HCT116 (cell line): ENCODE results near the gene IMMP2L. TPM values are rescaled to one million over a fixed set of nuclear protein-coding genes. Genes with fewer than 3 reads are reported as not detected.

ENCODE experiments used
- ATAC-seq: fragments of 200-7000 bp; cut with Tn5 transposase; 2 replicates; pipeline ENCODE4 v1.9.1; 2020; ENCODE audit warnings: mild to moderate bottlenecking, moderate library complexity
- BruUV-seq: library from RNA; stranded (reverse); fragments of 400-500 nt; replicated peaks from 2 replicates; lab custom pipeline; 2021; lab: Mats Ljungman, UMichigan
- CTCF ChIA-PET: fragments of 300-600 bp; sonication (Branson Sonifier 250); formaldehyde crosslinking; loops from one replicate; lab custom pipeline; 2021; ENCODE audit warnings: antibody characterized with exemption; lab: Charles Lee
- POLR2A ChIA-PET: fragments of 300-600, 350-600 bp; sonication (Branson Sonifier 250); formaldehyde crosslinking; loops from one replicate; lab custom pipeline; 2021; ENCODE audit warnings: antibody characterized with exemption; lab: Charles Lee
- RAD21 ChIA-PET, 2 experiments: fragments of 300-600 bp; sonication (Branson Sonifier 250); formaldehyde crosslinking; loops; one replicate each; lab custom pipeline; 2023; ENCODE audit warnings: low total read pairs in 2 of 2; ENCODE audit not compliant: uncharacterized antibody in 2 of 2, unreplicated experiment in 2 of 2, low non-redundant PET in 1 of 2; lab: Charles Lee
- DNase-seq: peaks from one replicate; pipeline ENCODE4 v3.0.0-alpha.2; 2010; ENCODE audit warnings: low read depth, low spot score
- H2AFZ ChIP-seq: fragments of 200-600 bp; shearing (Covaris generic), sonication (generic); 2 replicates; pipeline ENCODE4 v1.6.1; 2017; ENCODE audit warnings: low read depth, mixed run types, mixed read lengths, antibody characterized with exemption, low read length; ENCODE audit not compliant: poor library complexity, severe bottlenecking
- H3K27ac ChIP-seq: 2 replicates; pipeline ENCODE4 v1.5.1; 2012; ENCODE audit warnings: low read depth, low read length
- H3K27me3 ChIP-seq: fragments of 200-600 bp; sonication (generic); 2 replicates; pipeline ENCODE4 v1.6.1; 2016; ENCODE audit warnings: mixed run types, low read length, mixed read lengths; ENCODE audit not compliant: insufficient read depth
- H3K36me3 ChIP-seq, 2 experiments: fragments of 200-500 bp in 1 of 2; fragments of 200-600 bp in 1 of 2; sonication (Bioruptor generic) in 1 of 2; sonication (generic) in 1 of 2; 2 replicates each; pipeline versions ENCODE4 v1.5.1 to v1.6.1; 2014 to 2016; ENCODE audit warnings: low read length in 2 of 2, inconsistent platforms in 1 of 2, mixed read lengths in 1 of 2, mixed run types in 1 of 2; ENCODE audit not compliant: insufficient read depth in 2 of 2, control insufficient read depth in 1 of 2
- H3K4me1 ChIP-seq, 2 experiments: fragments of 200-600 bp in 1 of 2; sonication (generic) in 1 of 2; 2 replicates each; pipeline versions ENCODE4 v1.5.1 to v1.6.1; 2012 to 2017; ENCODE audit warnings: low read length in 2 of 2, inconsistent platforms in 1 of 2, mild to moderate bottlenecking in 1 of 2, mixed read lengths in 1 of 2, mixed run types in 1 of 2, moderate library complexity in 1 of 2; ENCODE audit not compliant: insufficient read depth in 2 of 2, control insufficient read depth in 1 of 2
- H3K4me2 ChIP-seq: fragments of 200-600 bp; sonication (generic); 2 replicates; pipeline ENCODE4 v1.6.1; 2017; ENCODE audit warnings: mixed run types, low read length, mixed read lengths
- H3K4me3 ChIP-seq, 2 experiments: fragments of 200-600 bp in 1 of 2; sonication (generic) in 1 of 2; replicated peaks in 1 of 2; 2 replicates each; pipeline ENCODE4 v1.5.1; 2011 to 2016; ENCODE audit warnings: low read length in 2 of 2, control low read depth in 1 of 2, low read depth in 1 of 2, mild to moderate bottlenecking in 1 of 2, mixed read lengths in 1 of 2, mixed run types in 1 of 2
- H3K79me2 ChIP-seq: fragments of 200-600 bp; sonication (generic); 2 replicates; pipeline ENCODE4 v1.6.1; 2017; ENCODE audit warnings: mild to moderate bottlenecking, mixed run types, low read length, moderate library complexity, mixed read lengths; ENCODE audit not compliant: insufficient read depth
- H3K9ac ChIP-seq: fragments of 200-600 bp; sonication (generic); 2 replicates; pipeline ENCODE4 v1.6.1; 2016; ENCODE audit warnings: low read length, mixed read lengths
- H3K9me2 ChIP-seq: fragments of 200-600 bp; sonication (generic), shearing (Covaris generic); 2 replicates; pipeline ENCODE4 v1.6.1; 2017; ENCODE audit warnings: mixed run types, mild to moderate bottlenecking, moderate library complexity; ENCODE audit not compliant: insufficient read depth
- H3K9me3 ChIP-seq, 2 experiments: fragments of 200-500 bp in 1 of 2; fragments of 200-600 bp in 1 of 2; sonication (Bioruptor generic) in 1 of 2; sonication (generic) in 1 of 2; 2 replicates each; pipeline ENCODE4 v1.6.1; 2014 to 2017; ENCODE audit warnings: low read length in 2 of 2, mixed read lengths in 2 of 2, inconsistent platforms in 1 of 2, low read depth in 1 of 2, mild to moderate bottlenecking in 1 of 2, mixed run types in 1 of 2, moderate library complexity in 1 of 2; ENCODE audit not compliant: control insufficient read depth in 1 of 2, insufficient read depth in 1 of 2
- H4K20me1 ChIP-seq: fragments of 200-600 bp; sonication (generic), shearing (Covaris generic); 2 replicates; pipeline ENCODE4 v1.6.1; 2017; ENCODE audit warnings: mixed run types, mild to moderate bottlenecking, moderate library complexity; ENCODE audit not compliant: insufficient read depth
- CBX3 ChIP-seq: IDR thresholded peaks from 2 replicates; pipeline ENCODE4 v1.6.1; 2012; ENCODE audit warnings: low read depth
- CEBPB ChIP-seq: IDR thresholded peaks from 2 replicates; pipeline ENCODE4 v1.6.1; 2012; ENCODE audit warnings: low read depth
- EGR1 ChIP-seq: IDR thresholded peaks from 2 replicates; pipeline ENCODE4 v1.6.1; 2012; ENCODE audit warnings: low read depth
- ELF1 ChIP-seq: IDR thresholded peaks from 2 replicates; pipeline ENCODE4 v1.6.1; 2012; ENCODE audit warnings: low read depth, borderline replicate concordance
- EZH2 ChIP-seq: fragments of 200-600 bp; sonication (generic); IDR thresholded peaks from 2 replicates; pipeline ENCODE4 v1.6.1; 2017; ENCODE audit warnings: antibody characterized with exemption, mixed run types
- POLR2A ChIP-seq: IDR thresholded peaks from 2 replicates; pipeline ENCODE4 v1.7.0; 2011; ENCODE audit warnings: borderline replicate concordance; ENCODE audit not compliant: insufficient read depth, insufficient read length; ENCODE audit errors: extremely low read depth
- POLR2AphosphoS5 ChIP-seq: IDR thresholded peaks from 2 replicates; pipeline ENCODE4 v1.6.1; 2011; ENCODE audit warnings: mild to moderate bottlenecking, low read depth, low read length, moderate library complexity
- RAD21 ChIP-seq: IDR thresholded peaks from 2 replicates; pipeline ENCODE4 v1.6.1; 2012; ENCODE audit warnings: low read depth, mild to moderate bottlenecking
- SIN3A ChIP-seq: IDR thresholded peaks from 2 replicates; pipeline ENCODE4 v1.6.1; 2012; ENCODE audit warnings: low read depth
- SP1 ChIP-seq: IDR thresholded peaks from 2 replicates; pipeline ENCODE4 v1.6.1; 2012; ENCODE audit warnings: low read depth
- SRF ChIP-seq: IDR thresholded peaks from 2 replicates; pipeline ENCODE4 v1.6.1; 2012; ENCODE audit warnings: low read depth
- TCF7L2 ChIP-seq: IDR thresholded peaks from 2 replicates; pipeline ENCODE4 v1.7.0; 2011; ENCODE audit warnings: borderline replicate concordance, inconsistent platforms; ENCODE audit not compliant: insufficient read depth, insufficient read length; ENCODE audit errors: extremely low read depth
- YY1 ChIP-seq: IDR thresholded peaks from 2 replicates; pipeline ENCODE4 v1.6.1; 2011; ENCODE audit warnings: low read length, low read depth, moderate library complexity, mild to moderate bottlenecking; ENCODE audit not compliant: insufficient replicate concordance; ENCODE audit errors: extremely low read depth
- ZBTB33 ChIP-seq: IDR thresholded peaks from 2 replicates; pipeline ENCODE4 v1.6.1; 2011; ENCODE audit warnings: mild to moderate bottlenecking, low read length, moderate library complexity; ENCODE audit not compliant: insufficient replicate concordance; ENCODE audit errors: extremely low read depth
- ZFX ChIP-seq: fragments of 450-650 bp; IDR thresholded peaks from 2 replicates; pipeline ENCODE4 v1.6.1; 2017
- intact Hi-C: fragments of 100-400 bp; cut with micrococcal nuclease; formaldehyde crosslinking; loops from 2 replicates; pipeline ENCODE4 v1.10.0; 2022
- total RNA-seq: library from RNA; stranded (reverse); gene quantifications from one replicate; pipeline ENCODE4 v1.2.1, GENCODE V29; 2021; ENCODE audit not compliant: unreplicated experiment
- TF ChIP-seq, protein P1 (sequence below): IDR thresholded peaks from 2 replicates; pipeline ENCODE4 v1.6.1; 2012
- TF ChIP-seq, protein P2 (sequence below): IDR thresholded peaks from 2 replicates; pipeline ENCODE4 v1.6.1; 2012

Gene IMMP2L
- total RNA-seq, 1 experiment from 2014 or later, result 21.1 TPM

- no peaks in the 10 kb centered on the region for H3K9me2 ChIP-seq
- no peaks in the 10 kb centered on the region for H3K79me2 ChIP-seq
- no peak overlapping the region for H3K4me2 ChIP-seq
- BruUV-seq, result no TSS peak
- intact Hi-C loops, result no loop called here
- RAD21 ChIA-PET, result no interaction called here
- CTCF ChIA-PET, result no interaction called here
- no peak for TF ChIP-seq RAD21
- no peak for TF ChIP-seq CEBPB
- TF ChIP-seq CBX3, result no peak
- no peak for TF ChIP-seq ZFX
- TF ChIP-seq POLR2A, result no peak
- no peak for TF ChIP-seq ZBTB33
- no peak for TF ChIP-seq EGR1
- TF ChIP-seq YY1, result no peak
- no peak for TF ChIP-seq SP1
- TF ChIP-seq POLR2AphosphoS5, result no peak
- TF ChIP-seq ELF1, result no peak
- TF ChIP-seq, protein P1, sequence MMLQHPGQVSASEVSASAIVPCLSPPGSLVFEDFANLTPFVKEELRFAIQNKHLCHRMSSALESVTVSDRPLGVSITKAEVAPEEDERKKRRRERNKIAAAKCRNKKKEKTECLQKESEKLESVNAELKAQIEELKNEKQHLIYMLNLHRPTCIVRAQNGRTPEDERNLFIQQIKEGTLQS, result no peak
- TF ChIP-seq, protein P2, sequence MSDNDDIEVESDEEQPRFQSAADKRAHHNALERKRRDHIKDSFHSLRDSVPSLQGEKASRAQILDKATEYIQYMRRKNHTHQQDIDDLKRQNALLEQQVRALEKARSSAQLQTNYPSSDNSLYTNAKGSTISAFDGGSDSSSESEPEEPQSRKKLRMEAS, result no peak
- TF ChIP-seq SRF, result no peak
- no peak for TF ChIP-seq SIN3A
- no peak for TF ChIP-seq TCF7L2
- TF ChIP-seq EZH2, result no peak
- TF ChIP-seq, all 23 proteins: peak for 0
- no peaks in the 10 kb centered on the region for H3K4me1 ChIP-seq
- H3K27me3 ChIP-seq, result no peaks in the 10 kb centered on the region
- DNase-seq, result no peak
- H3K4me3 ChIP-seq, result no peak overlapping the region
- H3K27ac ChIP-seq, result no peak overlapping the region
- H4K20me1 ChIP-seq, result no peaks in the 10 kb centered on the region
- H3K36me3 ChIP-seq, result no peaks in the 10 kb centered on the region
- no peaks in the 10 kb centered on the region for H3K9me3 ChIP-seq
- no peak overlapping the region for H3K9ac ChIP-seq
- H2AFZ ChIP-seq, result no peak overlapping the region
- no peak for ATAC-seq
- POLR2A ChIA-PET, result no interaction called here
These were observed 941.0 kb downstream of the IMMP2L start for GRCh38 chr7:110621289-110621688.
